BE2C (cell line): ENCODE results near the gene AQP6.

ENCODE experiments used
- DNase-seq: peaks from one replicate; pipeline ENCODE4 v3.0.0-alpha.2; 2020
- H3K27me3 ChIP-seq: fragments of 250-450 bp; sonication (Bioruptor Pico); 2 replicates; pipeline ENCODE4 v1.5.1; 2020; ENCODE audit warnings: mild to moderate bottlenecking
- H3K36me3 ChIP-seq: fragments of 250-450 bp; sonication (Bioruptor Pico); 2 replicates; pipeline ENCODE4 v1.5.1; 2020; ENCODE audit warnings: mild to moderate bottlenecking
- H3K4me1 ChIP-seq: fragments of 250-450 bp; sonication (Bioruptor Pico); 2 replicates; pipeline ENCODE4 v1.5.1; 2020
- H3K4me3 ChIP-seq: 2 replicates; pipeline ENCODE4 v1.5.1; 2011; ENCODE audit warnings: low read depth, low read length
- H3K9me3 ChIP-seq: fragments of 250-450 bp; sonication (Bioruptor Pico); 2 replicates; pipeline ENCODE4 v1.5.1; 2020
- TF ChIP-seq, protein P1 (sequence below): IDR thresholded peaks from 2 replicates; pipeline ENCODE4 v1.5.1; 2012; ENCODE audit warnings: mild to moderate bottlenecking, low read depth, low read length

Gene AQP6

DNA sequence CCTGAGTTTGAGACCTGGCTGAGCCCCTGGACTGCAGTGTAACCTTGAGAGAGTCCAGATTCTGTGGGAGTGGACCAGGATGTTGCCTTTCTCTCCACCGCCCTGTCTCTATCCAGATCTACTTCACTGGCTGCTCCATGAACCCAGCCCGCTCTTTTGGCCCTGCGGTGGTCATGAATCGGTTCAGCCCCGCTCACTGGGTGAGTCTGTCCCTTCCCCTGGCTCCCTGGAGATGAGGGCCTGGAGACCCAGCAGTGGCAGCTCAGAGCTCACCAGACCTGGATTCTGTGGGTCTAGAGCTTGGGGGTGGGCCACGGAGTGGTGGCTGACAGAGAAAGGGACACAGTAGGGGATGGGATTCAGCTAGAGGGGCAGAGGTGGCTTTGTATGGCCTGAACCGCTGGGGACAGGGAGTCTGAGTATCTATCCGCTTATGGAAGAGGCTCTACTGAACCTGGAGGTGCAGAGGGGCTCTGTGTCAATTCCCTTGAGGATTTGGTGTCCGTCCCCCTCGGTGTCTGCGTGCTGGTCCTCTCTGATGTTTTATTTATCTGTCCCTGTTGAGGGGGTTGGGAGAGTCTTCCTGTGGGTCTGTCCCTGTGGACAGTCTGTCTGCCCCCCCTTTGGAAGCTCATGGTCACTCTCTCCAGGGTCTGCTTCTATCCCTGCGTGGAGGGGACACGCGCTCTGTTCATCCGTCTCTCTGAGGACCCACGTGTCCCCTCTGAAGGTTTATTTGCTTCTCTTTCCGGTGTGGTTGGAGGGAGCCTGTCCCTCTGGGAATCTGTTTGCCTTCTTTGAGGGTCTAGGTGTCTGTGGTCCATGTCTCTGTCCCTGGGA, 8.6 kb upstream of the AQP6 start:
- Histone ChIP-seq H3K4me3 (no peak overlapping the region), H3K36me3 (no peaks in the 10 kb centered on the region), H3K9me3 (no peaks in the 10 kb centered on the region), H3K4me1 (peaks cover 9% of the 10 kb centered on the region), H3K27me3 (no peaks in the 10 kb centered on the region)
- no peak for DNase-seq
- TF ChIP-seq, protein P1, sequence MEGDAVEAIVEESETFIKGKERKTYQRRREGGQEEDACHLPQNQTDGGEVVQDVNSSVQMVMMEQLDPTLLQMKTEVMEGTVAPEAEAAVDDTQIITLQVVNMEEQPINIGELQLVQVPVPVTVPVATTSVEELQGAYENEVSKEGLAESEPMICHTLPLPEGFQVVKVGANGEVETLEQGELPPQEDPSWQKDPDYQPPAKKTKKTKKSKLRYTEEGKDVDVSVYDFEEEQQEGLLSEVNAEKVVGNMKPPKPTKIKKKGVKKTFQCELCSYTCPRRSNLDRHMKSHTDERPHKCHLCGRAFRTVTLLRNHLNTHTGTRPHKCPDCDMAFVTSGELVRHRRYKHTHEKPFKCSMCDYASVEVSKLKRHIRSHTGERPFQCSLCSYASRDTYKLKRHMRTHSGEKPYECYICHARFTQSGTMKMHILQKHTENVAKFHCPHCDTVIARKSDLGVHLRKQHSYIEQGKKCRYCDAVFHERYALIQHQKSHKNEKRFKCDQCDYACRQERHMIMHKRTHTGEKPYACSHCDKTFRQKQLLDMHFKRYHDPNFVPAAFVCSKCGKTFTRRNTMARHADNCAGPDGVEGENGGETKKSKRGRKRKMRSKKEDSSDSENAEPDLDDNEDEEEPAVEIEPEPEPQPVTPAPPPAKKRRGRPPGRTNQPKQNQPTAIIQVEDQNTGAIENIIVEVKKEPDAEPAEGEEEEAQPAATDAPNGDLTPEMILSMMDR = no peak

DNA sequence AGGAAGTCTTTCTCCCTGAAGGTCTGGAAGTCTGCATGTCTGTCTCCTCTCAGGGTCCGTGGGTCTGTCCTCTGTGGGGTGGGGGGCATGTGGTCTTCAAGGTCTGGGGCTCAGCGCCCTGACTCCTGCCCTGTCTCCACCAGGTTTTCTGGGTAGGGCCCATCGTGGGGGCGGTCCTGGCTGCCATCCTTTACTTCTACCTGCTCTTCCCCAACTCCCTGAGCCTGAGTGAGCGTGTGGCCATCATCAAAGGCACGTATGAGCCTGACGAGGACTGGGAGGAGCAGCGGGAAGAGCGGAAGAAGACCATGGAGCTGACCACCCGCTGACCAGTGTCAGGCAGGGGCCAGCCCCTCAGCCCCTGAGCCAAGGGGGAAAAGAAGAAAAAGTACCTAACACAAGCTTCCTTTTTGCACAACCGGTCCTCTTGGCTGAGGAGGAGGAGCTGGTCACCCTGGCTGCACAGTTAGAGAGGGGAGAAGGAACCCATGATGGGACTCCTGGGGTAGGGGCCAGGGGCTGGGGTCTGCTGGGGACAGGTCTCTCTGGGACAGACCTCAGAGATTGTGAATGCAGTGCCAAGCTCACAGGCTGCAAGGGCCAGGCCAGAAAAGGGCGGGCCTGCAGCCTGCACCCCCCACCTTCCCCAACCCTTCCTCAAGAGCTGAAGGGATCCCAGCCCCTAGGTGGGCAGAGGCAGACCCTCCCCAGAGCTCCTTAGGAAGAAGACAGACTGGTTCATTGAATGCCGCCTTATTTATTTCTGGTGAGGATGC, 7.7 kb upstream of the AQP6 start:
- DNase-seq = no peak
- Histone ChIP-seq H3K9me3 (no peaks in the 10 kb centered on the region), H3K4me3 (no peak overlapping the region), H3K36me3 (no peaks in the 10 kb centered on the region), H3K27me3 (no peaks in the 10 kb centered on the region), H3K4me1 (peaks cover 9% of the 10 kb centered on the region)
- TF ChIP-seq, protein P1 = no peak

DNA sequence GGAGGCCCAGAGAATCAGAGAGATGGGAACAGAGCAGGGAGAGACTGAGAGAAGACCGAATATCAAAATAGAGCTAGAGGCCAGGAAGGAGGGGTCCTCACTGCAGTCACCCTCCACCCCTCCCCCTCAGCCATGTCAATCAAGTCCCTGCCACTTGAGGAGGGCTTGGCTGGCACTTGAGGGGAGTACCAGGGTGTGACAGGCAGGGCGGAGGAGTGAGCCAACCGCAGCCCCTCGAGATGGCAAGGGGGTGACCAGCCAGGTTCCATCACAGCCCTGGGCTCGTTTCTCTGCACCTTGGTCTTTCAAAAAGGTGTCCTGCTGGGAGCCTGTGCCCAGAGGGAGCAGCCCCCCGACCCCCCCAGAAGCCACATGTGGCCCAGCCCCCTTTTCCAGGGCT, 6.9 kb upstream of the AQP6 start:
- H3K9me3 ChIP-seq = no peaks in the 10 kb centered on the region
- no peaks in the 10 kb centered on the region for H3K27me3 ChIP-seq
- no peaks in the 10 kb centered on the region for H3K36me3 ChIP-seq
- no peak for DNase-seq
- TF ChIP-seq, protein P1 = no peak
- no peak overlapping the region for H3K4me3 ChIP-seq
- peaks cover 9% of the 10 kb centered on the region for H3K4me1 ChIP-seq

DNA sequence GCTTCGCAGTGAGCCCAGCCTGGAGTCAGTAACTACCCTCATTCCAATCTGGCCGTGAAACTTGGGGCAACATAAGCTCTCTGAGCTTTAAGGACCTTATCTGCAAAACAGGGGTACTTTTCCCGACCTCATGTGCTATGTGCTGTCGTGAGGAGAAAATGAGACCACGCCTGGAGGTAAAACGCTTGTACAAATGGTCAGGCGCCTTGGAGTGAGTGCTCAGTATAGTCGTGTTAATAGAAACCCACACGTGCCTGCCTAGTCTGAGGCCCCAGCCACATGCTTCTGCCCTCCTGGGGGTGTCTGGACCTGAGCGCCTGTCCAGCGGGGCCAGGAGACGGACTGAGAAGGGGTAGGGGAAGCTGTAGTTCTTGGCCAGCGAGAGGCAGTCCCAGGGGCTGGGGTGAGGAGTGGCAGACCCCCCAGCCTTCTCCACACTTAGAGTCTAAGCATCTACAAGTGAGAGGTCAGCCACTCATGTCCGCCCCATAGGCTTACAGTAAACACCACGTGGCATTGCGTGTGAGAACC, 6.2 kb upstream of the AQP6 start:
- Histone ChIP-seq H3K36me3 (no peaks in the 10 kb centered on the region), H3K4me3 (peak overlapping the region; percentile 2; the same call in 1 of the 2 replicates), H3K4me1 (peaks cover 9% of the 10 kb centered on the region), H3K9me3 (no peaks in the 10 kb centered on the region), H3K27me3 (no peaks in the 10 kb centered on the region)
- no peak for DNase-seq
- TF ChIP-seq, protein P1 = no peak

DNA sequence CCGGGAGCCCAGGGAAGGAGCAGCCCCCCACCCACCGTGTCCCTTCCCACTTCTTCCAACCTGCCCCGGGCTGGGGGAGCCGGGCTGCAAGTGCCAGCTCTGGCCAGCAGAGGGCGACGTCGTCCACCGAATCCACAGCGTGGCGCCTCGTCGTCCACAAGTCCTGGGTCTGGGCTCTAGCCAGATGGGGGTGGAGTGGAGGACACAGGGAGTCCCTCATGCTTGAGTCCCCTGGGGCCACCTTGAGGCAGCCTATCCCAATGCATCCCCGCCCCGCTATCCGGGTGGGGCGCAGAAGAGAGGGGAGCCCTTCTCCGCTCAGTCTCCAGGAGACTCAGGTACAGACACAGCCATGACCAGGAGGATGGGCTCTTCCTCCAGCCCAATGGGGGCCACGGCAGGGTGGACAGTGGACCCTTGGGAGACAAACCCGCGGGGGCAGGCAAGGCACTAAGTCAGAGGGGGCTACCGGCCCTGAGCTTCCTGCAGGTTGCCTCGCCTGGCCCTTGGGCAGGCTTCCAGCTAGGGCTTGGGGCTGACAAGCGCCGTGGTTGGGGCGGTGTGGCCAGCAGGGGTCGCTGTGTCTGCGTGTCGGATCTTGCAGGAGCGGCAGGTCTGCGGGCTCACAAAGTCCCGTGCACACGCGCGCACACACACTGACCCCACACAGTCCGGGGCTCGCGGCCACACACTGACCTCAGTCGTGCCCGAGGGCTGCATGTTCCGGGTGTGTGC, 5.5 kb upstream of the AQP6 start:
- H3K4me3 ChIP-seq = peak overlapping the region; percentile 61
- H3K4me1 ChIP-seq = peaks cover 9% of the 10 kb centered on the region
- no peaks in the 10 kb centered on the region for H3K27me3 ChIP-seq
- TF ChIP-seq, protein P1 = peak; percentile 80
- no peaks in the 10 kb centered on the region for H3K9me3 ChIP-seq
- H3K36me3 ChIP-seq = no peaks in the 10 kb centered on the region
- peak; percentile 99 for DNase-seq
